COR-L47 (cell line): Measurements from ENCODE around the gene SKIDA1.
"Not testable (repeated sequence)": the region's sequence is repeated elsewhere in the genome, so short reads cannot be mapped to it uniquely, and the experiment has no call there.

Experiments
- DNase-seq: peaks from one replicate; lab custom pipeline; 2025; lab: John Stamatoyannopoulos, UW

Gene SKIDA1

DNA sequence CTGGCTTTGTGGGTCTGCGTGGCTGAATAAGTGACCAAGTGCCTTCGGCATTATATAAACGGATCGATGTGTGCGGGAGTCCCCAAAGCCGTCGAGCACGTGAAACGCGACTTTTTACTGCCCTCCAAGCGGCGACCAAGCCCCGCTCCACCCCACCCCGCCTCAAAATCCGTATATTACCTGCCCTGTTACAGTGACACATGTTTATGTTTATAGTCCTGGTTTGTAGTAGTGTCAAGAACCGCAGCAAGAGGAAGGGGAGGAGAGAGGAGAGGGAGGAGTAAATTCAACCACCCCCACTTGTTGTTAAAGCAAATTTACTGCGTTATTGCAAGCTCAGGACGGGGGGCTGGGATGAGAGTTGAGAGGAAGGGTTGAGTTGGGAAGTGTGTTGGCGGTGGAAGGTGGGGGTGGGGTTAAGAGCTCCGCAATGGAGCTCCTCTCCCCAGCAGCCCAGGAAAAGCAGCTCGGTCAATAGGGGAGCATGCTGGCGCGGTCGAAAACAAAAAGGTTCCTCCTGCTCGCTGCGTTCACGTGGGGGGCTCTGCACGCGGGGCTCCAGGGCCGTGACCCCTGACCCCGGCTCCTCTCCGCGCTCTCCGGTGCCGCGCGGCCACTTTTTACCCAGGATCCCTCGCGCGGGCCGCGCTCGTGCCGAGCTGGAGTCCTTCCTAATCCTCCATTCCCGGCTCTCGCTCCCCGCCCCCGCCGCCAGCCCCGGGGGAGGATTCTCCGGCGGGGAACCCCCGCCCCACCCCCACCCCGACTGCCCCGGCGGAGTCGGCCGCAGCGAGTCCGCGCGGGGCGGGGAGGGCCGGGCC is at the start of gene SKIDA1:
Gene SKIDA1 (minus strand): TSS at position 316 of the 821 bp plus-strand sequence. CDS start 7,860 bp downstream, outside the sequence.
- peak; percentile 83 for DNase-seq

- DNase-seq, result not testable (repeated sequence)
These were observed 49.0 kb upstream of the SKIDA1 start for GRCh38 chr10:21574514-21574913.

- no peak for DNase-seq
These were observed 47.1 kb upstream of the SKIDA1 start for GRCh38 chr10:21572578-21572977.

GRCh38 chr10:21570761-21571521 is 45.5 kb upstream of the SKIDA1 start:
- DNase-seq, result no peak

GRCh38 chr10:21558984-21559383 is 33.5 kb upstream of the SKIDA1 start:
- DNase-seq, result not testable (repeated sequence)

DNA sequence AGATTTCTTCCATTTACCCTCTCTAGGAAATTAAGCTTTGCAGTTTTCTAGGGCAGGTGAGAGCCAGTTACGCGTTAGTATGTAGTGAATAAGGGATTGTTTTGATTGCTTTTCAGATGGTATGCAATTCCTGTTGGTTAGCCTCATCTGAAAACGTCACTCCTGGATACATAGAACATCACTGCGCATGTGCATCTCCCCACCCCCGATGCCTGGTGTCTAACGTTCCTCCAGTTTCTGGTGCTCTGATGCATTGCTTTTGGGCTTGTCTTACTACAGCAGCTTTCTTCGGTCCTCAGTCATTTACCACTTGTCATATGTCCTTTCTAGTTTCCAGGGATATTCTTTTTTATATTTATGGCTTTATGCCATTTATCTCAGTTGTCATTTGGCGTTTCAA is 31.0 kb upstream of the SKIDA1 start:
- no peak for DNase-seq

DNA sequence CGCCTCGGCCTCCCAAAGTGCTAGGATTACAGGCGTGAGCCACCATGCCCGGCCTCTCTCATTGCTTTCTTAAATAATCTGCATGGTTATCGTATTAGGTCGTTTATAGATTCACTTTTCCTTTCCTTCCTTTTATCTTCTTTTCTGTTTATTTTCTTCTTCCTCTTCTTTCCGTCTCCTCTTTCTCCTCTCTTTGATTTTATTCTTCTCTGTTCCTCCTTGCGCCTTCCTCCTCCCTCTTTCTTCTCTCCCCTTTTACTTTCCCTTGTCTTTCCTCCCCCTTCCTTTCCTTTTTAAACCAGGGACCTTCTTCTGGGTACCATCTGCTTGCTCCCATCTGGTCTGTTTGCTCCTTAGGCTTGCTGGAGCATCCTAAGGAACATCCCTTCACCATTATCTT is 27.2 kb upstream of the SKIDA1 start:
- no peak for DNase-seq

- no peak for DNase-seq
These were observed 21.8 kb upstream of the SKIDA1 start for GRCh38 chr10:21547246-21547645.

DNA sequence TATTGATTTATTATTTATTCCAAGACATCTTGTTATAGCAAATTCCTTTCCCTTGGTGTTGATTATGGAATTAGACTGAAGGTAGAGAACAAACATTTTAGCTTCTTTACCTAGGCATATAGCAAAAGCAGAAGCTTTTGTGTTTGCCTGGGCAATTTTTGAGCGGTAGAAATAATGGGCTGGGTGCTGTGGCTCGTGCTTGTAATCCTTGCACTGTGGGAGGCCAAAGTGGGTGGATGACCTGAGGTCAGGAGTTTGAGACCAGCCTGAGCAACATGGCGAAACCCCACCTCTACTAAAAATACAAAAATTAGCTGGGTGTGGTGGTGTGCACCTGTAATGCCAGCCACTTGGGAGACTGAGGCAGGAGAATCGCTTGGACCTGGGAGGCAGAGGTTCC is 15.2 kb upstream of the SKIDA1 start:
- not testable (repeated sequence) for DNase-seq

DNA sequence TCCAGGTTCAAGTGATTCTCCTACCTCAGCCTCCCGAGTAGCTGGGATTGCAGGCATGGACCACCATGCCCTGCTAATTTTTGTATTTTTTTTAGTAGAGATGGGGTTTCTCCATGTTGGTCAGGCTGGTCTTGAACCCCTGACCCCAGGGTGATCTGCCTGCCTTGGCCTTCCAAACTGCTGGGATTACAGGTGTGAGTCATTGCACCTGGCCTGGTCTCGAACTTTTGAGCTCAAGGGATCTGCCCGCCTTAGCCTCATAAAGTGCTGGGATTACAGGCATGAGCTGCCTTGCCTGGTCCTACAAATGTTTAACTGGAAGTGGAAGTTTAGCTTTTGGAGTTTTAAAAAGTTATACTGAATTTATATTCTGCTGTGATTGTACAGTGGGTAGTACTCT is 11.4 kb upstream of the SKIDA1 start:
- DNase-seq, result no peak

- DNase-seq, result not testable (repeated sequence)
These were observed 10.5 kb upstream of the SKIDA1 start for GRCh38 chr10:21535976-21536375.

DNA sequence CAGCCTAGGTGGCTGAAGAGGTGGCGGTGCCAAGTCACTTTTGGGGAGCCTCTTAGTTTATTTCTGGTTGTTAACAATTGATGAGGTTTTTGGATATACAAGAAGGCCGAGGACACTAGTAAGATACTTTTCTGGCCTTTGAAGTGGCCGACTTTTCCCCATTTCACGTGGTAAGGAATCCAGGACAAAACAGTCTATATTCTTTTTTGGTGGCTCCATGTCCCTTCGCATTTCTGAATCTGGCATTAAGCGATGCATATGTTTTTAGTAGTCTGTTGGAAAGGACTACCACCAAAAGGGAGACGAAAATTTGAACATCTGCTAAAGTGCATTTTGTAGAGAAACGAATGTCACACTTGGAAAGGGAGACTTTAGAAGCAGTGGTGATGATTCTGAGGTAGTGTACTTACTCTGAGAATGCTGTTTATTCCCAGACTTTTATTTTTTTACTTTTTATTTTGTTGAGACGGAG is 10.0 kb upstream of the SKIDA1 start:
- no peak for DNase-seq

DNA sequence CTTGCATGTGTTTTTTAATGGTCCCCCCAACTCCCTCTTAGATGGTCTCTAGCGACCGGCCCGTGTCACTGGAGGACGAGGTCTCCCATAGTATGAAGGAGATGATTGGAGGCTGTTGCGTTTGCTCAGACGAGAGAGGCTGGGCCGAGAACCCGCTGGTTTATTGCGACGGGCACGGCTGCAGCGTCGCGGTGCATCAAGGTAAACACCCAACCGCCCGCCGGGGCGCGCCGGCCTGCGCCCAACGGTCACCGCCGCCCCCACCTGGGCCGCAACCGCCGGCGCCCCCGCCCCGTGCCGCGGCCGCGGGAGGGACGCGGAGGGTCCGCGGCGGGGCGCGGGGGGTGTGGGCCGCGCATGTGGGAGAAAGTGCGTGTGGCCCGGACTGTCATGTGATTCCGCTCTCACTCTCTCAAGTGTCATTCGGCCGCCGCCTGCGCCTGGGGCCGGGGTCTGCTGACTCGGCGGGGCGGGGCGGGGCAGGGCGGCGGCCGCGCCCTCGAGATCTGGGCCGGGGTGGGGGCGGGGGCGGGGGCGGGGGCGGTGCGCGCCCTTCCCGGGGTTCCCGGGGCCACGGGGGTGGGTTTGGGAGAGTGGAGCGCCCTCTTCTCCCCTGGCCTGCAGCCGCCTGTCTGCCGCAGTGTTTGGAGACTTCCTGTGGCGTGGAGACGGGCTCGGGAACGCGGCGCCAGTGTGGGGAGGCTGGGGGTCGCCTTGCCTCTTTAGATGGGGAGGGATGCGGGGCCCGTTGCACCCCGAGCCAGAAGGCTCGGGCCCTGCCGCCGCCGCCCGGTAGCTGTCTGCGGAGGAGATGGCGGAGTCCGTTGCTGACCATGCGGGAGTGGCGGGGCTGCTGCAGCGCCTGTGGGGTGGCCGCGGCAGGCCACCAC is 9.4 kb upstream of the SKIDA1 start:
- DNase-seq, result peak; percentile 28

- no peak for DNase-seq
These were observed 8.8 kb upstream of the SKIDA1 start for GRCh38 chr10:21534280-21534586.

DNA sequence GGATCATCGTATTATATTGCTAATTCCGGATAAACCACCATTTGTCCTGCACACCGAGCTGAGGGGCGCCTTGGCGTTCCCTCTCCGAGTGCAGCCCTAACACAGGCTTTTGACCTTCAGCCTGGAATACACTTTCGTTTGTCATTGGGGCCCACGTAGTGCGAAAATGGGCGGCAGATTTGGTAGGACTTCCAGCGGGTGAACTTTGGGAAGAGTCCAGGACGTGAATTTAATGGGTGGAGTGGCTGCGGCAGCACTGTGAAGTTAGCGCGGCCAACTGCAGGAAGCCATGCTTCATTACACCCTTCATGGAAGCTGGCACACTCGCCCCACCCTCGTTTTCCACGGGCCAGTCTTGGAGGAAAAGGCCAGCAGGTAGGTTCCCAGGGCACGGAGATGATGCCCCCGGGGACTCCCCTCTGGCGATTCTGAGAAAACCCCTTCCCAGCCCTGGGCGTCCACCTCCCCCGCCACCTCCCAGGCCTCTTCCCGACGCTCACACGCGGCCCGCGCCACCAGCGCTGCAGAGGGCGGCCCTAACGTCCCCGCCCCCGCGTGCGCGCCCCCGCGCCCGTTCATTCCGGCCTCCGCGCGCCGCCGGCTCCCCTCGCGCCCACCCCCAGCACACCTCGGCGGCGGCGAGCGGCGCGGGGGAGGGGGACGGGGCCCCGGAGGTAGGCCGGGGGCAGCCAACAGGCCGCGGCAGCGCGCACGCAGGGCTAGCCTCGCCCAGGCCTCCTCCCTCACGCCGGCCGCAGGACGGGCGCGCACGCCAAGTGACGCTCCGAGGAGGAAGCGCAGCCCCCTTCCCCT is 8.2 kb upstream of the SKIDA1 start, which contains the start of gene MLLT10:
Gene MLLT10 (plus strand): TSS at position 766 of the 813 bp plus-strand sequence. CDS start 413 bp downstream, outside the sequence.
- peak; percentile 84 for DNase-seq

DNA sequence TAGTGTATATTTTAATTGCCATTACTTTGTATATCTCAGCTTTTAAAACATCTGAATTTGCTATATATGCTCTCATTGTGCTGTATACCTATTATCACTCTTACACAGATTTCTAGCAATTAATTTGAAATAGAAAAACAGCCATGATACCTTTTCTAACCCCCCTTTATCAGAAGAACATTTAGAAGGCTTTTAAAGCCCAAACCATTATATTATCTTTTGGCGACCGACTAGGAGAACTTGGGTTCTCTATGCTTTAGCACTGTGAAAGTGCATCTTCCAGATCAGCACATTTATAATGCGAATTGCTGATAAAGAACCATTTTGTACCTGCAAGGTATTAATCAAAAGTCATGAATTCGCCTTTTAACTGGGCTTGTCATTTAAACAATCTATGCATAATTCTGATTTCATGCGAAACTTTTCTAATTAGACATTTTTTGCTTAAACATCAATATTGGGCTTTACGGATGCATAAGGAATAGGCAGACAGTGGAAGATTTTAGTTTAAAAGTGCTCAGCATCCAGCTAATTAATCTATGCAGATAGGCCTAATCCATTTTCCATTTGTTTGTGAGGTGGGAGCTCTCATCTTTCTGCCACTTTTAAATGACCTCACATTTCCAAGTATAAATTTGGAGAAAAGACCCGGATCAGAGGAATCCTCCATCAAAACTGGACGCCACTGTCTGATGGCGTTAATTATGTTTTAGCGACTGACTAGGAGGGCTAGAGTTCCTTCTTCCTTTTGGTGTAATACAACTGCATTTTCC is 7.4 kb upstream of the SKIDA1 start:
- no peak for DNase-seq

GRCh38 chr10:21531164-21531563 is 5.7 kb upstream of the SKIDA1 start:
- no peak for DNase-seq

- no peak for DNase-seq
These were observed 5.2 kb upstream of the SKIDA1 start for GRCh38 chr10:21530641-21531040.

- no peak for DNase-seq
These were observed 4.7 kb upstream of the SKIDA1 start for GRCh38 chr10:21530168-21530567.
